Hematopoietic multipotent progenitor cell treated with erythropoietin and hydrocortisone succinate and interleukin-3 and kit ligand, for 15 days (in vitro differentiated cells): ENCODE measurements around the gene ABHD12.
"Not testable (repeated sequence)": the region's sequence is repeated elsewhere in the genome, so short reads cannot be mapped to it uniquely, and the experiment has no call there.

Experiments used
- DNase-seq: peaks from one replicate; pipeline ENCODE4 v3.0.0-alpha.2; 2015; ENCODE audit warnings: low spot score

ABHD12 gene

GRCh38 chr20:25321991-25322390 lies 68.6 kb downstream of the ABHD12 start:
- DNase-seq: no peak

GRCh38 chr20:25321262-25321831 lies 69.3 kb downstream of the ABHD12 start:
- DNase-seq: no peak

GRCh38 chr20:25320035-25320800 lies 70.4 kb downstream of the ABHD12 start:
- DNase-seq: no peak

GRCh38 chr20:25319241-25320034 lies 71.2 kb downstream of the ABHD12 start:
- DNase-seq: no peak

GRCh38 chr20:25318471-25319240 lies 72.0 kb downstream of the ABHD12 start:
- DNase-seq: no peak

- no peak for DNase-seq
Observed at GRCh38 chr20:25317351-25318075, 73.1 kb downstream of the ABHD12 start.

- DNase-seq: no peak
Observed at GRCh38 chr20:25316506-25317190, 74.0 kb downstream of the ABHD12 start.

- DNase-seq: no peak
Observed at GRCh38 chr20:25315418-25316210, 75.0 kb downstream of the ABHD12 start.

- no peak for DNase-seq
Observed at GRCh38 chr20:25314497-25315417, 75.9 kb downstream of the ABHD12 start.

- no peak for DNase-seq
Observed at GRCh38 chr20:25313593-25313992, 77.0 kb downstream of the ABHD12 start.

GRCh38 chr20:25312716-25313115 lies 77.9 kb downstream of the ABHD12 start:
- DNase-seq: not testable (repeated sequence)

GRCh38 chr20:25310921-25311728 lies 79.5 kb downstream of the ABHD12 start:
- no peak for DNase-seq

- DNase-seq: peak; percentile 4
Observed at GRCh38 chr20:25310268-25310920, 80.2 kb downstream of the ABHD12 start.

- DNase-seq: no peak
Observed at GRCh38 chr20:25309395-25310267, 81.0 kb downstream of the ABHD12 start.

GRCh38 chr20:25308671-25309394 lies 81.8 kb downstream of the ABHD12 start:
- no peak for DNase-seq

- DNase-seq: no peak
Observed at GRCh38 chr20:25308083-25308491, 82.5 kb downstream of the ABHD12 start.
